Measurements from ENCODE around the gene SULT4A1.

DNA sequence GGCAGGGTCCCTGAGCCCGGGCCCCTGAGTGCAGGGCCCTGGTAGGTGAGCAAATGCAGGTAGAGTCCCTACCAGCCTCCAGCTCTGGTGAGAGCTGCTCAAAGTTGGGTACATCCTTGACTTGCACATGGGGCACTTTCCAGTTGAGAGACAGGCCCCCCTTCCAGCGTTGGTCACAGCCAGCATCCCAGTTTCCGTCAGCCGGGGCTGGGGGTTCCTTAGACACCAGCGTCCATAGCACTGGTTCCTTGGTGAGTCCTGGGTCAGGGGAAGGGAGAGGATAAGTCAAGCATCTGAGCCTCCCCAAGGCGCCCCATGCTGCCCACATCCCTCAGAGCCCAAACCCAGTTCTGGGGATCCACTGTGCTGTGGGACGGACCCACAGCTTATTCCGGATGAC, 23.9 kb upstream of the SULT4A1 start:
- TF ChIP-seq, protein P1, sequence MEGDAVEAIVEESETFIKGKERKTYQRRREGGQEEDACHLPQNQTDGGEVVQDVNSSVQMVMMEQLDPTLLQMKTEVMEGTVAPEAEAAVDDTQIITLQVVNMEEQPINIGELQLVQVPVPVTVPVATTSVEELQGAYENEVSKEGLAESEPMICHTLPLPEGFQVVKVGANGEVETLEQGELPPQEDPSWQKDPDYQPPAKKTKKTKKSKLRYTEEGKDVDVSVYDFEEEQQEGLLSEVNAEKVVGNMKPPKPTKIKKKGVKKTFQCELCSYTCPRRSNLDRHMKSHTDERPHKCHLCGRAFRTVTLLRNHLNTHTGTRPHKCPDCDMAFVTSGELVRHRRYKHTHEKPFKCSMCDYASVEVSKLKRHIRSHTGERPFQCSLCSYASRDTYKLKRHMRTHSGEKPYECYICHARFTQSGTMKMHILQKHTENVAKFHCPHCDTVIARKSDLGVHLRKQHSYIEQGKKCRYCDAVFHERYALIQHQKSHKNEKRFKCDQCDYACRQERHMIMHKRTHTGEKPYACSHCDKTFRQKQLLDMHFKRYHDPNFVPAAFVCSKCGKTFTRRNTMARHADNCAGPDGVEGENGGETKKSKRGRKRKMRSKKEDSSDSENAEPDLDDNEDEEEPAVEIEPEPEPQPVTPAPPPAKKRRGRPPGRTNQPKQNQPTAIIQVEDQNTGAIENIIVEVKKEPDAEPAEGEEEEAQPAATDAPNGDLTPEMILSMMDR (IDR thresholded peaks at IDR 0.05): no peak
- no peak for TF ChIP-seq EZH2 (IDR thresholded peaks at IDR 0.05; ENCODE audit: borderline replicate concordance, insufficient read depth, low read depth, low read length, poor library complexity, severe bottlenecking)

Data from B cell (primary cell).